GM21528 (cell line): ENCODE results near the gene PRDX5.
"Not testable (repeated sequence)": the region's sequence is repeated elsewhere in the genome, so short reads cannot be mapped to it uniquely, and the experiment has no call there.

ENCODE experiments used
- ATAC-seq: cut with Tn5 transposase; IDR thresholded peaks from one replicate; pipeline ENCODE4 v1.9.1; 2021; ENCODE audit warnings: mild to moderate bottlenecking, moderate library complexity; ENCODE audit not compliant: unreplicated experiment, low FRiP score

PRDX5 gene

DNA sequence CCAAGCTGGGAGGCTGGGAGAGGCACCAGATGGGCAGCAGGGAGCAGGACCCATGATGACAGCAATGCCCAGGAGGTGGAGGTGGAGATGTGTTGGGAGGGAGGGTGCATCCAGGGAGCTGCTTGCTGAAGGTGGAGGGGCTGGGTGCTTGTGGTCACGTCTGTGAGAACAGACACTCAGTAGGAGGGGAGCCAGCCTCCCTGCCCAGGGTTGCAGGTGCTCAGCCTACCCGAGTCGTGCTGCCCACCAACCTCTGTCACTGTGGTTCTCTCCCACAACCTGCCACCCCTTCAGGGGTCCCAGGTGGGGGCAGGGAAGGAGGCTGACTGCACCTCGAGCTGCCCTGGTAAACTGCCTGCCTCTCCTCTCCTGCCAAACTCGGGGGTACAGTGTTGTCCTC is 5.5 kb downstream of the PRDX5 start:
- ATAC-seq, result no peak

DNA sequence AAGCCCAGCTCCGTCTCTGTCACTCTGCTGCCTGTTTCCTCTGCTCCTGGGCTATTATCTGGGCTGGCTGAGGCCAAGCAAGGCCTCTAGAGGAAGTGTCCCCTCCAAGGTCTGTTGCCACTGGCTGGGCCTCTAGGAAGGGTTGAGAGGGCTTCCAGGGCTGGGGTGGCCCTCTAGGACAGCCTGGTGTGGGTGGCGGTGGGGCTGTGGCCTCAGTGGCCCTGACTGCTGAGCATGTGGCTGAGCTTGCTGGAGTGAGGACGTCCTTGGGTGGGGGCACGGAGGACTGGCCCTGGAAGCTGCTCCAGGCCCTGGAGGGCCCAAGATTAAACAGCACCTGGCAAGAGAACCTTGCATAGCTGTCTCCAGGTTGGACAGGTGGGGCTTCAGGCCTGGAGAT is 6.1 kb downstream of the PRDX5 start:
- ATAC-seq, result not testable (repeated sequence)

DNA sequence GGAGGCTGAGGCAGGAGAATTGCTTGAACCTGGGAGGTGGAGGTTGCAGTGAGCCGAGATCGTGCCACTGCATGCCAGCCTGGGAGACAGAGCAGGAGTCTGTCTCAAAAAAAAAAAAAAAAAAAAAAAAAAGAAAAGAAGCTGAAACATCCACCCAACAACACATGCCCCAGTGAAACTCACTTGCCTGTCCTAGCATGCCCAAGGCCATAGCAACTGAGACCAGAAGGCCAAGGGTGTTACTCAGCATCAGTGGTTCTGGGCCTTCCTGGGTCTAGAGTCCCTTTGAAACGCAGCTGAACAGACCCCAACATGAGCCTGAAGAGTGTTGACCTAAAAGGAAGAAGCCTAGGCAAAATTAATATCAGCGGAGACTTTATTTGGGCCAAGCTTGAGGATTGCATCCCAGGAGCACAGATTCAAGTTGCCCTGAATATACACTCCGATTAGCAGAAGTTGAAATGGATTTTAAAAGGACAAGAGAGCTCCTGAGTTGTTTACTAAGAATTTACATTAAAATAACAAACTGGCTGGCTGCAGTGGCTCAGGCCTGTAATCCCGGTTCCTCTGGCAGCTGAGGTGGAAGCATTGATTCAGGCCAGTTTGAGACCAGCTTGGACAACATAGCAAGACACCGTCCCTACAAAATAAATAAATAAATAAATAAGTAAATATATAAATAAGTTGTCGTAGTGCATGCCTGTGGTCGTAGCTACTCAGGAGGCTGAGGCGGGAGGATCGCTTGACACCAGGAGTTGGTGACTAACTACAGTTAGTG is 7.0 kb downstream of the PRDX5 start:
- no peak for ATAC-seq

DNA sequence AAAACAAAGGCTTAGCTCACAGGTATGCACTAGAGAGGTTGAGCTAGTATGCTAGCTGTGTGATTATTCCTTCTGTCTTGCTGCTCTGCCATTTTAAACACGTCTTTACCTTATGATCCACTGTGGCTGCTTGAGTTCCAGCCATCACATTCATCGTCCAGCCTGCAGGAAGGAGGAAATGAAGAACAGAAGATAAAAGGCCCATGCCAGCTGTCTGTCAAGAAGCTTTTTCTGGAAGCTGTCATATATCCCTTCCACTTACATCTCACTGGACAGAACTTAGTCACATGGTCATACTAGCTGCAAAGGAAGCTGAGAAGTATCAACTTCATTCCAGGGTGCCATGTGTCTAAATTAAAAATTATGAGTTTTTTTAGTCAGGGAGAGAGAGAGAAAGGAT is 9.5 kb downstream of the PRDX5 start:
- no peak for ATAC-seq

DNA sequence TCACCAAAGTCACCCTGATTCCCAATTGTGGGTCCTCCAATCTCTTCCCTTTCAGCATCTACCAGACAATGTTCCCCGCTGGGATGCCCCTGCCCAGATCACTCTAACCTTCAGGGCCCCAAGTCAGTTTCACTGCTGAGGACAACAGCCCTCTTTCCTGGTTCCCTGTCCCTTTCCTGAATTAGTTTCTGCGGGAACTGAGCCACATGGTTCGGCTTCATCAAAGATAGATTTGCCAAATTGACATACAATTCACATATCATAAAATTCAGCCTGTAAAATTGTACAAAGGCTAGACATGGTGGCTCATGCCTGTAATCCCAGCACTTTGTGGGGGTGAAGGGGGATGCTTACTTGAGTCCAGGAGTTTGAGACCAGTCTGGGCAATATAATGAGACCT is 10.1 kb downstream of the PRDX5 start:
- ATAC-seq, result no peak

DNA sequence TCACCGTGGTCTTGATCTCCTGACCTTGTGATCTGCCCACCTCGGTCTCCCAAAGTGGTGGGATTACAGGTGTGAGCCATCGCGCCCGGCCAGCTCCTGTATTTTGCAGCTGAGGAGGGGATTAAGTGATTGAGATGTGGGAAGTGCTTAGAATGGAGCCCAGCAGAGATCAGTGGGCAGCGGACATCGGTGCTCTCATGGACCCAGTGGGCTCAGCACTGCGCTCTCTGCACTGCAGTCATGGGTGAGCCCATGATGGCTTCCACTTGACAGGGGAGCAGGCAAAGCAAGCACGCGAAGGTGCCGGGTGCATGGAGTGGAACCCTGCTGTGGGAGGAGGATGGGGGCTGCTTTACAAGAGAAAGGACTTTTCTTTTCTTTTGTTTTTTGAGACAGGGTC is 13.0 kb downstream of the PRDX5 start:
- no peak for ATAC-seq

DNA sequence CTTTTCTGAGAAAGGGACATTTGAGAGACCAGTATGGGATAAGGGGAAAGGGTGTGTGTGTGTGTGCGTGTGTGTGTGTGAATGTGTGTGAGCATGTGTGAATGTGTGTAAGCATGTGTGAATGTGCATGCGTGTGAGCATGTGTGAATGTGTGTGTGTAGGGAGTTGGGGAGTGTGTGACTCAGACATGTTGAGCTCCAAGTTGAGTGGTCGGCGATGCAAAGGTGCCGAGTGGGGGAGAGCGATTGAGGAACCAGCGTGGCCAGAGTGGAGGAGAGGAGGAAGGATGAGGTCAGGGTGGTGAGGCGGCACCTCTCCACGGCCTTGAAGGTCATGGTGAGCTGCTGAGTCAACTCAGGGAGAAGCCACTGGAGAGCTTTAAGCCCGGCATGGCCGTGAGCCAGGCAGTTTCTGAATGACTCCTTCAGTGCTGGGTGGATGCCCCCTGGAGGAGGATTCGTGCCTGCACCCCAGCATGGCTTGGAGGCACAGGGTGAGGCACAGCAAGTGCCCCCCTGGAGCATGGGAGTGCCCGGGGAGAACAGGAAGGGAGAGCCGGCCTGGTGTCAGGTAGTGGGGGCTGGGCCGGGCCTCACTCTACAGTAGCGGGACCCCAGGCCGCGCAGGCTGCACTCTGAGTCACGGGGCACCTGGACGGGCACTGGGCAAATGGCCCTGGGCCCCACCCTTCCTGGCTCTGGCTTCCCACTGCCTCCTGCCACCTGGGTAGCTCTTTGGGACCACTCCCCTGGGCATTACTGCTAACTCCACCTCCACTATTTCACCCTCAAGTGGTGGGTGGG is 13.8 kb downstream of the PRDX5 start:
- no peak for ATAC-seq

DNA sequence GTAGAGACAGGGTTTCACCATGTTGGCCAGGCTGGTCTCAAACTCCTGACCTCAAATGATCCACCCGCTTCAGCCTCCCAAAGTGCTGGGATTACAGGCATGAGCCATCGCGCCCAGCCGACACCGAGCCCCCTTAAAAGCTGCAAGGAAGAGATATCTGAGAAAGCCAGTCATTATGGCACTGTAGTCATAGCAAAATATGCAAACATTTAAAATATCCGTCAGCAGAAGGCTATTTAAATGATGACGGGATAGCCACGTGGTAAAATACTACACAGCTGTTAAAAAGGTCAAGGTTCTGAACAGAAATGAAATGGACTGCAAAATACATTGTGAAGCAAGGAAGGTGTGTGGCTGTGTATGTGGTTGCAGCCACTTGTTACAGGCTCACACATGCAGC is 15.6 kb downstream of the PRDX5 start:
- ATAC-seq, result no peak

DNA sequence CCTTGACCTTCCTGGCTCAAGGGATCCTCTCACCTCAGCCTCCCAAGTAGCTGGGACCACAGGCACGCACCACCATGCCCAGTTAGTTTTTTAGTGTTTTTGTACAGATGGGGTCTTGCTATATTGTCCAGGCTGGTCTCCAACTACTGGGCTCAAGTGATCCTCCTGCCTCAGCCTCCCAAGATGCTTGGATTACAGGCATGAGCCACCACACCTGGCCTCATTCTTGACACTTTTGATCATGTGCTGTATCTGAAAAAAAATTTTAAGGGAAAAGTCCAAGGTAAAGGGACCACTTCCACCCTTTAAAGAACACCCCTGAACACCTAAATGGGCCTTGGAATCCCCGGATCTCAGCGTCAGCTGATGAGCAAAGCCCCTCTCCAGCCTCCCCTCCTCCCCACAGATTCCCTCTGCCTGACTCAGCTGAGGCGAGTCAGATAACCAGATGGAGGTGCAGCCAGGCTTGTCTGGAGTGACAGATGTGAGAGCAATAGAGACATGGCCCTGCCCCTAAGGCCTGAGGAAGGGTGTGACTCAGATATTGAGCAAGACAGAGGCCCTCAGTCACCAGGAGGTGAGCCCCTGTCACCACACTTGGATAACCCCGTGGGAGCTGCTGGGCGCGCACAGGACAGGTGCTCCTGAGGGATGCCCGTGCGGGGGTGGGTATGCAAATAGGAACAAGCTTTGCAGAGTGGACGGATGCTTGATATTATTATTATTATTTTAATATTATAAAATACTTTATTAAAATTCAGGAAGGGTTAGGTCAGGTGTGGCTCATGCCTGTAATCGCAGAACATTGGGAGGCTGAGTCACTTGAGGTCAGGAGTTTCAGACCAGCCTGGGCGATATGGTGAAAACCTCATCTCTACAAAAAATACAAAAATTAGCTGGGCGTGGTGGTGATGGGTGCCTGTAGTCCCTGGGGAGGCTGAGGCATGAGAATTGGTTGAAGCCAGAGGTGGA is 17.1 kb downstream of the PRDX5 start:
- ATAC-seq, result peak; percentile 64

DNA sequence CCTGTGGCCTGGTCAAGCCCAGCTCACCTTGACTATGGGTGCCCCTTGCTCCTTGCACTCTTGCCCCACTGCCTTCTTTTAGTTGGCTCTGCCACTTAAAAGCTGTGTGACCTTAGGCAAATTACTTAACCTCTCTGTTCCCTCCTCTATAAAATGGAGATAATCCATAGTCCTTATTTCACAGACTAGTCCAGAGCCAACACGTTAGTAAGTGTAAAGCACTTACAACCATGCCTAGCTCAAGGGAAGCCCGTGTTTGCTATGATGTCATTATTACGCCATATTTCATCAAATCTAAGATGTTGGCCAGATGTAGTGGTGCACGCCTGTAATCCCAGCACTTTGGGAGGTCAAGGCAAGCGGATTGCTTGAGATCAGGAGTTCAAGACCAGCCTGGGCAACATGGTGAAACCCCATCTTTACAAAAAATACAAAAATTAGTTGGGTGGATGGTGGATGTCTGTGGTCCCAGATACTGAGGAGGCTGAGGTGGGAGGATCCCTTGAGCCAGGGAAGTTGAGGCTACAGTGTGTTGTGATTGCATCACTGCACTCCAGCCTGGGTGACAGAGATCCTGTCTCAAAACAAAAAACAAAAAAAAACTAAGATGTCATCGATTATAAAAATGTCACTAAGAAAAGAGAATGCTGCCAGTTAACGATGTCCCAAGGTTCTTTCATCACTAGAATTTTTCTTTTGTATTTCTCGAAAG is 19.8 kb downstream of the PRDX5 start:
- no peak for ATAC-seq

DNA sequence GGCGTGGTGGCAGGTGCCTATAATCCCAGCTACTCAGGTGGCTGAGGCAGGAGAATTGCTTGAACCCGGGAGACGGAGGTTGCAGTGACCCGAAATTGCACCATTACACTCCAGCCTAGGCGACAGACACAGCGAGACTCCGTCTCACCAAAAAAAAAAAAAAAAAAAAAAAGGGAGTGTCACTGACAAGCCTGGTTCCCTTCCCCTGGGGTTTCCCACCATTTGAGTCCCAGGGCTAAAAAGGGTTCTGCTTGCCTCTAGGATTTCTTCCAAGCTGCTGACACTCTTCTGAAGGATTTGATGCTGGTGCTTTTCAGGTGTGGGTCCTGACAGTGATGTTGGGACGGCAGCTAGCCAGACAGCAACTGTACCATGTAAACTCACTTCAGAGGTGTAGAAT is 20.8 kb downstream of the PRDX5 start:
- no peak for ATAC-seq

DNA sequence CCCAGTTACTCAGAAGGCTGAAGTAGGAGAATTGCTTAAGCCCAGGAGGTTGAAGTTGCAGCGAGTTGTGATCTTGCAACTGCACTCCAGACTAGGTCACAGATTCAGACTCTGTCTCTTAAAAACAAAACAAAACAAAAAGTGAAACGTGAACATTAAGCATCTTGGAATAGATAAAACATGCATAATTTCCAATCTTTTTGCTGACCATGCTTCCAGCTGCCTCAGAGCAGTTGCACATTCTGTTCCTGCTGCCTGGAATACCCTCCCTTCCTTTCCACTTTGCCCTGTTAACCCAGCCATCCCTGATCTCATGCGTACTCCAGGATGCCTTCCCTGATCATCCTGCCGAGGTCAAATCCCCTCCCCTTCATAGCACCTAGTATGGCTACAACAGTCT is 21.4 kb downstream of the PRDX5 start:
- no peak for ATAC-seq

DNA sequence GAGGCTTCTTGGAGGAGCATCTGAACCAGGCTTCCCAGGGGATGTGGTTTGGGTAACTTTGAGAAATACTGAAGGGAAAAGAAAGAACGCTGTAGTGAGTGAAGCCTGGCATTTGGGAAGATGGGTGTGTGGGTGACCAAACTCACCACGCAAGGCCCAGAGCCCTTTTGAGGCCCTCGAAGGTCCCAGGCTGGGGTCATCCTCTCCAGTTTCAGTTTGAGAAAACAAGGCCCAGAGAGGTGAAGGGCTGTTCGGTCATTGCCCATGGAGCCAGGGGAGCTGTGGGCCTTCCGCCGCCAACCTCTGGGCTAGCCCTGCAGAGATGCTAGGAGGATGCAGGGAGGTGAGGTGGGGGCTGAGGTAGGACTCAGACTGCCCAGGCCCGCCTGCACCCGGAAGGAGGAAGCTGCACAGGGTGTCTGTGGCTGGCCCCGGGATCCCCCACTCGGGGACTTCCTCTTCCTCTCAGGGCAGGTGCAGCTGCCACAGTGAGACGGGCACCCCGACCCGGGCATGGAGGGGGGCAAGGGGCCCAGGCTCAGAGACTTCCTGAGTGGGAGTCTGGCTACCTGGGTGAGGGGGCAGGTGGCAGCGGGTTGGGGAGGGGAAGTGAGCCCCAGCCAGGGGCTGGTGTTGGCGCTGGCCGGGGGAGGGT is 22.0 kb downstream of the PRDX5 start, which contains the start of gene CCDC88B:
Gene CCDC88B, plus strand, starts transcription at position 451 of the 655 bp plus-strand sequence. Its CDS starts 63 bp downstream, at position 514.
- ATAC-seq, result peak; percentile 63

DNA sequence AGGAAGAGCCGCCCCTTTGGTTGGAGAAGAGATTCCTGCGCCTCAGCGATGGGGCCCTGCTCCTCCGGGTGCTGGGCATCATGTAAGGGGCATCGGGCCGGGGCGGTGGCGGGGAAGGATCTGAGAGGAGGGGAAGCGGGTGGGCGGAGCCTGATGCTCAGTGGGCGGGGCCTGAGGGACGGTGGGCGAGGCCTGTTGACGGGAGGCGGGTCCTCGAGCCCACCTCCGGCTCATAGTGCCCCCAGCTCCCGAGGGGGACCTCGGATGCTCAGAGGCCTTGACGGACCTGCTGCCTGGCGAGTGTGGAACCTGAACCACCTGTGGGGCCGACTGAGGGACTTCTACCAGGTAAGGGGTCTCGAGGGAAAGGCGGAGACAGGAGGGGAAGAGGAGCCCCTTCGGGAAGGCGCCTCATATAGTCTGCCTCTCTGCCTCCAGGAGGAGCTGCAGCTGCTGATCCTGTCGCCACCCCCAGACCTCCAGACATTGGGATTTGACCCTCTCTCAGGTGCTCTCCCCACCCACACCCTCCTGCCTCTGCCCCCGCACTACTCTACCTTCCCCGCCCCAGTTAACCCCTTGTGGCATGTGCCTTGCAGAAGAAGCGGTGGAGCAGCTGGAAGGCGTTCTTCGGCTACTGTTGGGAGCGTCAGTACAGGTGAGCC is 22.9 kb downstream of the PRDX5 start:
- ATAC-seq, result peak; percentile 32

DNA sequence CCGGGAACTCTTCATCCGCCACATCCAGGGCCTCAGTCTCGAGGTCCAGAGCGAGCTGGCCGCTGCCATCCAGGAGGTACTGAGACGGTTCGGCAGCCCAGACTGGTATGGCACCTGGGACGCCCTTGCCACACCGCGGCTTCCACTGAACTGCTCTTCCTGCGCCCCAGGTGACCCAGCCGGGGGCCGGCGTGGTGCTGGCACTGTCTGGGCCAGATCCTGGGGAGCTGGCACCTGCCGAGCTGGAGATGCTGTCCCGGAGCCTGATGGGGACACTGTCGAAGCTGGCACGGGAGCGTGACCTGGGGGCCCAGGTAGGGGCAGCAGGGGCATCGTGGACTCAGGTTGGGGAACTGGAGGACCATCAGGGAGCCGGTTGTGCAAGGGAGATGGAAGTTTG is 23.5 kb downstream of the PRDX5 start:
- no peak for ATAC-seq

DNA sequence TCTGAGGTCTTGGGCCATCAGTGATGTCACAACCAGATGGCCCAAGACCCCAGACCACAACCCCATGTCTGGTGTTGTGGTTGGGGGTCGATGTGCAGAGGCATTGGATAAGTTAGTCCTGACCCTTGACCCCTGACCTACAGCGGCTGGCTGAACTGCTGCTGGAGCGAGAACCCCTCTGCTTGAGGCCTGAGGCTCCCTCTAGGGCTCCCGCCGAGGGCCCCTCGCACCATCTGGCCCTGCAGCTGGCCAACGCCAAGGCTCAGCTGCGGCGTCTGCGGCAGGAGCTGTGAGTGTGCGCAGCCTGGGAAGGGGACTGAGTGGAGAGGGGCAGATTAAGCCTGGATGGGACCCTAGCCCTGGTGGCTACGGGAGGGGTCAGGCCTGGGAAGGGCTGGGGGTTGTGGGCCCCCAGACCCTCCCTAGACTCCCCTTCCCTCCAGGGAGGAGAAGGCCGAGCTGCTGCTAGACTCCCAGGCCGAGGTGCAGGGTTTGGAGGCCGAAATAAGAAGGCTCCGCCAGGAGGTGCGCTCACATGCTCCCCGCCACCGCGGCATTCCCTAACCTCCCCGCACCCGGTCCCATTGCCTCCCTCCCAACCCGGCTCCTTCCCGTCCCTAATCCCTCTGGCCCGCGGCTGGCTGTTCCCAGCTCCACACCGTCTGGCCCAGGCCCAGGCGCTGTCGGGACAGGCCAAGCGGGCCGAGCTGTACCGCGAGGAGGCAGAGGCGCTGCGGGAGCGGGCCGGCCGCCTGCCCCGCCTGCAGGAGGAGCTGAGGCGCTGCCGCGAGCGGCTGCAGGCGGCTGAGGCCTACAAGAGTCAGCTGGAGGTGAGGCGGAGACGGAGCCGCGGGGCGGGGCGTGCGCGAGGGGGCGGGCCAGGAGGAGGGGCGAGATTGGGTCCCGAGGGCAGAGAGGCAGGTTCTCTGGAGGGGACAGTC is 24.2 kb downstream of the PRDX5 start:
- no peak for ATAC-seq

DNA sequence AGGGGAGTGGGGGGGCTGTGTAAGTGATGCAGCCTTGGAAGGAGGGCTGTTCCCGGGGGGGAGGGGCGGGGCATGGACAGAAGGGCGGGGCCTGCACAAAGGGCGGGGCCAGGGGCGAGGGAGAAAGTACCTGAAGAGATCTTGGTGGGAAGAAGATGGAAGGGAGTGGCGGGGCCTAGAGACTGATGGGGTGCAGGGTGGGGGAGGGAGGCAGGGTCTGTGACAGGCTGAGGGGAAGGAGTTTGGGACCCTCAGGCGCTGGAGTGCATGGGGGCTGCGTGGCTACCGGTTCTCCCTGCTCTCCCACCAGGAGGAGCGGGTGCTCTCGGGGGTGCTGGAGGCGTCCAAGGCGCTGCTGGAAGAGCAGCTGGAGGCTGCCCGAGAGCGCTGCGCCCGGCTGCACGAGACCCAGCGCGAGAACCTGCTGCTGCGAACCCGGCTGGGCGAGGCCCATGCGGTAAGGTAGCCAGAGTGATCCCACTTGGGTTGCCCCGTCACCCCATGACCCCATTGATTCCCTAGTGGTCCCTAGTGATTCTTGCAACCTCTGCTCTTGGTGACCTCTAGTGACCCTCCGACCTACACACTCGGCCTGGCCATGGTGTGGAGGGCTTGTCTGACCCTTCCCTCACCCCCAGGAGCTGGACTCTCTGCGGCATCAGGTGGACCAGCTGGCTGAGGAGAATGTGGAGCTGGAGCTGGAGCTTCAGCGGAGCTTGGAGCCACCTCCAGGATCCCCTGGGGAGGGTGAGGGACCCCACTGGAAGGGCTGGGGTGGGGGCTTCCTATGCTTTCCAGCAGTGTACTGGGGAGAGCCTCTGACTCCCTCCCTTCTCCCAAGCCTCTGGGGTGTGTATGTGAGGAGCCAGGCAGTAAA is 25.2 kb downstream of the PRDX5 start:
- no peak for ATAC-seq
